ENCODE results near the gene RUNX2. TPM values are rescaled to one million over a fixed set of nuclear protein-coding genes. Genes with fewer than 3 reads are reported as not detected.

RUNX2 gene
- total and polyA plus RNA-seq, 12 donors, result 0.20 to 3.0 (median 1.6) TPM

GRCh38 chr6:45382391-45382790 lies 54.3 kb downstream of the RUNX2 start:
- Histone ChIP-seq H3K36me3 (no peaks in the 10 kb centered on the region), H3K9me3 (no peaks in the 10 kb centered on the region), H3K27ac (no peak overlapping the region), H3K4me1 (peaks cover 0 to 10% (median 6%) of the 10 kb centered on the region in 9 donors), H3K27me3 (peaks cover 0 to 15% (median 0%) of the 10 kb centered on the region in 7 donors), H3K4me3 (no peak overlapping the region)
- ATAC-seq, result no peak
- WGBS, 2 donors, result 91 to 96% methylated on average over 2 of the region's 2 CpGs
- intact Hi-C loops (cut with DNase I), result no loop called here
- DNase-seq, result no peak
- TF ChIP-seq CTCF (IDR thresholded peaks at IDR 0.05), result no peak

- ATAC-seq, result no peak
- peaks cover 0 to 18% (median 2%) of the 10 kb centered on the region in 7 donors for H3K27me3 ChIP-seq
Observed at GRCh38 chr6:45386501-45386900, 58.4 kb downstream of the RUNX2 start.

GRCh38 chr6:45387236-45387635 lies 59.1 kb downstream of the RUNX2 start:
- Histone ChIP-seq H3K4me3 (no peak overlapping the region), H3K4me1 (no peaks in the 10 kb centered on the region), H3K27me3 (peaks cover 0 to 18% (median 2%) of the 10 kb centered on the region in 7 donors), H3K9me3 (peaks cover 0 to 4% (median 0%) of the 10 kb centered on the region in 11 donors), H3K36me3 (no peaks in the 10 kb centered on the region), H3K27ac (no peak overlapping the region)
- DNase-seq, result no peak
- TF ChIP-seq CTCF (IDR thresholded peaks at IDR 0.05), result no peak
- WGBS, 2 donors, result 93 to 94% methylated on average over 5 of the region's 5 CpGs
- no peak for ATAC-seq
- intact Hi-C loops (cut with DNase I), result loop anchor here in 1 of 10 donors (5.0 kb wide), 1 partner anchor 865 kb away; no protein-coding TSS in a partner anchor

More at GRCh38 chr6:45386501-45386900, 58.4 kb downstream of the RUNX2 start:
- WGBS, 2 donors, result 82 to 85% methylated on average over 3 of the region's 3 CpGs
- H3K9me3 ChIP-seq, result no peaks in the 10 kb centered on the region
- no peaks in the 10 kb centered on the region for H3K36me3 ChIP-seq
- no peak overlapping the region for H3K4me3 ChIP-seq
- H3K27ac ChIP-seq, result no peak overlapping the region
- intact Hi-C loops (cut with DNase I), result loop anchor here in 1 of 10 donors (5.0 kb wide), 1 partner anchor 864 kb away; no protein-coding TSS in a partner anchor
- no peaks in the 10 kb centered on the region for H3K4me1 ChIP-seq
- DNase-seq, result no peak
- no peak for TF ChIP-seq CTCF (IDR thresholded peaks at IDR 0.05)

GRCh38 chr6:45388328-45388727 lies 60.2 kb downstream of the RUNX2 start:
- H3K36me3 ChIP-seq, result no peaks in the 10 kb centered on the region
- H3K4me1 ChIP-seq, result no peaks in the 10 kb centered on the region
- no peak for ATAC-seq
- peaks cover 0 to 13% (median 0%) of the 10 kb centered on the region in 11 donors for H3K9me3 ChIP-seq
- peaks cover 0 to 18% (median 2%) of the 10 kb centered on the region in 7 donors for H3K27me3 ChIP-seq
- WGBS, 2 donors, result 76 to 85% methylated on average over 3 of the region's 3 CpGs
- H3K4me3 ChIP-seq, result no peak overlapping the region
- intact Hi-C loops (cut with DNase I), result loop anchor here in 1 of 10 donors (5.0 kb wide), 1 partner anchor 866 kb away; no protein-coding TSS in a partner anchor
- no peak for DNase-seq
- TF ChIP-seq CTCF (IDR thresholded peaks at IDR 0.05), result no peak
- no peak overlapping the region for H3K27ac ChIP-seq
